Tibial nerve (tissue), 3 donors: Measurements from ENCODE around the gene FRMD4A.

ENCODE experiments used
- CTCF ChIP-seq, 5 experiments: fragments of 200-600 bp in 3 of 5; fragments of 450-650 bp in 2 of 5; sonication (generic) in 3 of 5; IDR thresholded peaks; one replicate each; pipeline ENCODE4 v1.5.1; 2016 to 2019; ENCODE audit warnings: antibody characterized with exemption in 5 of 5, mild to moderate bottlenecking in 3 of 5, moderate library complexity in 2 of 5
- POLR2A ChIP-seq, 2 donors: fragments of 450-650 bp; IDR thresholded peaks; one replicate each; pipeline ENCODE4 v1.6.1; 2017; ENCODE audit warnings: antibody characterized with exemption in 2 of 2, mild to moderate bottlenecking in 2 of 2, moderate library complexity in 2 of 2

DNA sequence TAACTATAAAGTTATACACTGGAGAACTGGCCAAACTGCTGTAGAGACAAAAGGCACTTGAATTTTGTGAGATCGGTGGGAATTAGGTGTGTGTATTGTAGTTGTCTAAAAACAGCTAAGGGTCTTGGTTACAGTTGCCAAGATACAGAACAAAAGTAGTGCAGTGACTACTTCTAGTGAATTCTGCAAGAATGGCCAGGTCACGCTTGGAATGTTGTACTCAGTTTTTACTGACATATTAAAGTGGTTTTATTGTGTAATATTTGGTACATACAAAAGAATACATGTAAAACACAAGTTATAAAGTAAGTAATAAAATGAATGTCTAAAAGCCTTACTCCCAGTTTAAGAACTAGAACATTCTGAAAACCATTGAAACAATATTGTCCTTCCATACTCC is 701.6 kb downstream of the FRMD4A start:
- TF ChIP-seq CTCF (IDR thresholded peaks at IDR 0.05) (no peak), POLR2A (IDR thresholded peaks at IDR 0.05) (no peak)
